Ishikawa (cell line): ENCODE results near the gene MYPN.

Experiments used
- NFIC ChIP-seq: IDR thresholded peaks from 2 replicates; pipeline ENCODE4 v1.6.1; 2012
- RAD21 ChIP-seq: IDR thresholded peaks from 2 replicates; pipeline ENCODE4 v1.6.1; 2012; ENCODE audit warnings: low read depth
- TAF1 ChIP-seq: IDR thresholded peaks from 2 replicates; pipeline ENCODE4 v1.6.1; 2012; ENCODE audit warnings: low read depth, mild to moderate bottlenecking
- TEAD4 ChIP-seq: IDR thresholded peaks from 2 replicates; pipeline ENCODE4 v1.6.1; 2012
- TF ChIP-seq, protein P1 (sequence below): IDR thresholded peaks from 2 replicates; pipeline ENCODE4 v1.6.1; 2012; ENCODE audit warnings: low read depth, mild to moderate bottlenecking
- TF ChIP-seq, protein P2 (sequence below): IDR thresholded peaks from 2 replicates; pipeline ENCODE4 v1.6.1; 2012

DNA sequence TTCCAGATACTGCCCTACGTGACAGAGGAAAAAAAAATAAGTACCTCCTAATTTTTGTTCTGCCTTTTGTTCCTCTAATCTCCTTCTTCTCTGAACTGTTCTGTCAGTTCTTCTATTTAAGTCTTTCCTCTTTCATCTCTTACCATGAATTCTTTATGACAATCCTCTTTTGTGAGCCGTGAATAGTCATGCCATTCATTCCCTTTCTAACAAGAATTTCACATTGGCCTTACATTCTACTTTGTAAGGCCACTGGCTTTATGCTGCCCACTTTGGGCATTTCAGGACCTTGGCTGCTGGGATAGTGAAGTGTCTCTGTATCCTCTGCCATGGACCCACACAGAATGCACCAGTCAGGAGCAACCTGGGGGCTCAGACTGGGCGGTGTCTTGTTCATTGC is 69.7 kb downstream of the MYPN start:
- no peak for TF ChIP-seq TEAD4
- no peak for TF ChIP-seq TAF1
- TF ChIP-seq, protein P1, sequence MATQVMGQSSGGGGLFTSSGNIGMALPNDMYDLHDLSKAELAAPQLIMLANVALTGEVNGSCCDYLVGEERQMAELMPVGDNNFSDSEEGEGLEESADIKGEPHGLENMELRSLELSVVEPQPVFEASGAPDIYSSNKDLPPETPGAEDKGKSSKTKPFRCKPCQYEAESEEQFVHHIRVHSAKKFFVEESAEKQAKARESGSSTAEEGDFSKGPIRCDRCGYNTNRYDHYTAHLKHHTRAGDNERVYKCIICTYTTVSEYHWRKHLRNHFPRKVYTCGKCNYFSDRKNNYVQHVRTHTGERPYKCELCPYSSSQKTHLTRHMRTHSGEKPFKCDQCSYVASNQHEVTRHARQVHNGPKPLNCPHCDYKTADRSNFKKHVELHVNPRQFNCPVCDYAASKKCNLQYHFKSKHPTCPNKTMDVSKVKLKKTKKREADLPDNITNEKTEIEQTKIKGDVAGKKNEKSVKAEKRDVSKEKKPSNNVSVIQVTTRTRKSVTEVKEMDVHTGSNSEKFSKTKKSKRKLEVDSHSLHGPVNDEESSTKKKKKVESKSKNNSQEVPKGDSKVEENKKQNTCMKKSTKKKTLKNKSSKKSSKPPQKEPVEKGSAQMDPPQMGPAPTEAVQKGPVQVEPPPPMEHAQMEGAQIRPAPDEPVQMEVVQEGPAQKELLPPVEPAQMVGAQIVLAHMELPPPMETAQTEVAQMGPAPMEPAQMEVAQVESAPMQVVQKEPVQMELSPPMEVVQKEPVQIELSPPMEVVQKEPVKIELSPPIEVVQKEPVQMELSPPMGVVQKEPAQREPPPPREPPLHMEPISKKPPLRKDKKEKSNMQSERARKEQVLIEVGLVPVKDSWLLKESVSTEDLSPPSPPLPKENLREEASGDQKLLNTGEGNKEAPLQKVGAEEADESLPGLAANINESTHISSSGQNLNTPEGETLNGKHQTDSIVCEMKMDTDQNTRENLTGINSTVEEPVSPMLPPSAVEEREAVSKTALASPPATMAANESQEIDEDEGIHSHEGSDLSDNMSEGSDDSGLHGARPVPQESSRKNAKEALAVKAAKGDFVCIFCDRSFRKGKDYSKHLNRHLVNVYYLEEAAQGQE: no peak
- TF ChIP-seq RAD21: no peak
- TF ChIP-seq, protein P2, sequence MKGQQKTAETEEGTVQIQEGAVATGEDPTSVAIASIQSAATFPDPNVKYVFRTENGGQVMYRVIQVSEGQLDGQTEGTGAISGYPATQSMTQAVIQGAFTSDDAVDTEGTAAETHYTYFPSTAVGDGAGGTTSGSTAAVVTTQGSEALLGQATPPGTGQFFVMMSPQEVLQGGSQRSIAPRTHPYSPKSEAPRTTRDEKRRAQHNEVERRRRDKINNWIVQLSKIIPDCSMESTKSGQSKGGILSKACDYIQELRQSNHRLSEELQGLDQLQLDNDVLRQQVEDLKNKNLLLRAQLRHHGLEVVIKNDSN: no peak
- TF ChIP-seq NFIC: no peak
